ENCODE data around the gene MYLK. TPM values are rescaled to one million over a fixed set of nuclear protein-coding genes. Genes with fewer than 3 reads are reported as not detected.

MYLK gene
- total and polyA plus RNA-seq, 10 of the 15 experiments (the other 5 are each of a cell fraction or from before 2014, with no cell fraction given) = 0.04 to 1.6 (median 0.42) TPM; not detected in 1

GRCh38 chr3:123695152-123695551, 189.0 kb downstream of the MYLK start:
- H3K79me2 ChIP-seq (ENCODE audit: control insufficient read depth, insufficient read depth, low read length) = no peaks in the 10 kb centered on the region
- H3K27me3 ChIP-seq (replicated peaks in 1 of 2; ENCODE audit: control insufficient read depth in 2 of 2, insufficient read depth in 2 of 2, low read length in 1 of 2) = no peaks in the 10 kb centered on the region
- no peaks in the 10 kb centered on the region for H3K9me3 ChIP-seq (replicated peaks; ENCODE audit: control insufficient read depth, insufficient read depth, low read length)
- TF ChIP-seq CBFB (IDR thresholded peaks at IDR 0.05; ENCODE audit: low read depth) (no peak), CHD2 (IDR thresholded peaks at IDR 0.05; ENCODE audit: borderline replicate concordance, low read depth, low read length) (no peak), RBBP5 (conservative IDR thresholded peaks at IDR 0.05) (no peak), E2F4 (IDR thresholded peaks at IDR 0.05; ENCODE audit: low read depth, low read length) (no peak), JUND (IDR thresholded peaks at IDR 0.05; ENCODE audit: low read depth, low read length) (no peak), IKZF2 (IDR thresholded peaks at IDR 0.05) (no peak), ZNF207 (IDR thresholded peaks at IDR 0.05; ENCODE audit: borderline replicate concordance) (no peak), PAX8 (IDR thresholded peaks at IDR 0.05) (no peak), RAD51 (IDR thresholded peaks at IDR 0.05) (no peak), MXI1 (IDR thresholded peaks at IDR 0.05; ENCODE audit: low read depth, low read length) (no peak)
- ATAC-seq (no peak), FAIRE-seq (no peak), DNase-seq (ENCODE audit: low read depth, low spot score) (no peak)
- no peak overlapping the region for H2AFZ ChIP-seq (ENCODE audit: control insufficient read depth, low read depth, low read length)
- H4K20me1 ChIP-seq (ENCODE audit: control insufficient read depth, insufficient read depth) = no peaks in the 10 kb centered on the region
- H3K9ac ChIP-seq (ENCODE audit: control insufficient read depth, insufficient read depth, low read length) = no peak overlapping the region
- CTCF ChIA-PET = interaction anchor here (3.2 kb wide), 1 partner anchor 28 kb away, joined by 12 read pairs; no protein-coding TSS in a partner anchor
- RAD21 ChIA-PET (ENCODE audit: unreplicated experiment) = no interaction called here
- intact Hi-C loops (cut with micrococcal nuclease; ENCODE audit: unreplicated experiment) (no loop called here), in situ Hi-C loops (cut with MboI) (no loop called here)
- SMC1A ChIA-PET (ENCODE audit: uncharacterized antibody, unreplicated experiment) = no interaction called here
- H3K36me3 ChIP-seq (ENCODE audit: control insufficient read depth in 2 of 2, insufficient read depth in 2 of 2, low read length in 1 of 2) = no peaks in the 10 kb centered on the region
- POLR2A ChIA-PET = no interaction called here
- H3K4me1 ChIP-seq (ENCODE audit: control insufficient read depth, insufficient read depth, low read length) = peaks cover 6% of the 10 kb centered on the region
- no TSS peak for BruUV-seq (replicated peaks)
- H3K4me2 ChIP-seq (ENCODE audit: control insufficient read depth, insufficient read depth) = no peak overlapping the region
- H3K4me3 ChIP-seq = no peak overlapping the region
- 23% methylated on average over 2 of the region's 2 CpGs for WGBS (ENCODE audit: insufficient coverage, insufficient replicate concordance, low lambda C conversion rate, missing lambda C conversion rate)
- no peak overlapping the region for H3K27ac ChIP-seq (ENCODE audit: control insufficient read depth, insufficient read depth)
